ENCODE data around the gene ZBTB2. TPM values are rescaled to one million over a fixed set of nuclear protein-coding genes. Genes with fewer than 3 reads are reported as not detected.

Gene ZBTB2
- total and polyA plus RNA-seq, 5 donors: 4.6 to 7.0 (median 6.3) TPM

- intact Hi-C loops (cut with DNase I): loop anchor here in 1 of 4 donors (5.0 kb wide), 1 partner anchor 40 kb away; no protein-coding TSS in a partner anchor
- peaks cover 2% of the 10 kb centered on the region for H3K4me1 ChIP-seq (ENCODE audit: control insufficient read depth, insufficient read depth, low read length)
- DNase-seq (no peak), ATAC-seq (no peak)
- no peak overlapping the region for H3K27ac ChIP-seq (ENCODE audit: low read length)
- WGBS: 93% methylated on average over 1 of the region's 1 CpG
- no peak overlapping the region for H3K4me3 ChIP-seq (ENCODE audit: low read length)
- H3K27me3 ChIP-seq (ENCODE audit: control insufficient read depth, insufficient read depth): no peaks in the 10 kb centered on the region
- H3K9me3 ChIP-seq (ENCODE audit: control insufficient read depth, low read length): no peaks in the 10 kb centered on the region
Measured at GRCh38 chr6:151402228-151402627, 10.9 kb upstream of the ZBTB2 start.

GRCh38 chr6:151400473-151400872 is 9.1 kb upstream of the ZBTB2 start:
- Histone ChIP-seq H3K4me3 (ENCODE audit: low read length) (no peak overlapping the region), H3K27me3 (ENCODE audit: control insufficient read depth, insufficient read depth) (no peaks in the 10 kb centered on the region), H3K27ac (ENCODE audit: low read length) (no peak overlapping the region), H3K4me1 (ENCODE audit: control insufficient read depth, insufficient read depth, low read length) (peaks cover 2% of the 10 kb centered on the region), H3K9me3 (ENCODE audit: control insufficient read depth, low read length) (no peaks in the 10 kb centered on the region)
- intact Hi-C loops (cut with DNase I): loop anchor here in 1 of 4 donors (5.0 kb wide), 1 partner anchor 42 kb away; no protein-coding TSS in a partner anchor
- 68% methylated on average over 6 of the region's 6 CpGs for WGBS
- DNase-seq (no peak), ATAC-seq (no peak)

- ATAC-seq: no peak
- WGBS: 83% methylated on average over 3 of the region's 3 CpGs
- Histone ChIP-seq H3K4me3 (ENCODE audit: low read length) (no peak overlapping the region), H3K27ac (ENCODE audit: low read length) (no peak overlapping the region), H3K27me3 (ENCODE audit: control insufficient read depth, insufficient read depth) (no peaks in the 10 kb centered on the region), H3K4me1 (ENCODE audit: control insufficient read depth, insufficient read depth, low read length) (peaks cover 2% of the 10 kb centered on the region), H3K9me3 (ENCODE audit: control insufficient read depth, low read length) (no peaks in the 10 kb centered on the region)
- intact Hi-C loops (cut with DNase I): loop anchor here in 2 of 4 donors (5.0 to 10.0 kb wide), 2 partner anchors 43 to 55 kb away; partner anchors contain the start of gene RMND1 (in 1 of the 2)
- no peak for DNase-seq
Measured at GRCh38 chr6:151399679-151400078, 8.3 kb upstream of the ZBTB2 start.

GRCh38 chr6:151393410-151393809 is 2.1 kb upstream of the ZBTB2 start:
- Histone ChIP-seq H3K4me3 (ENCODE audit: low read length) (no peak overlapping the region), H3K27me3 (ENCODE audit: control insufficient read depth, insufficient read depth) (no peaks in the 10 kb centered on the region), H3K4me1 (ENCODE audit: control insufficient read depth, insufficient read depth, low read length) (peaks cover 3% of the 10 kb centered on the region), H3K27ac (ENCODE audit: low read length) (no peak overlapping the region), H3K9me3 (ENCODE audit: control insufficient read depth, low read length) (no peaks in the 10 kb centered on the region)
- DNase-seq: no peak
- 44% methylated on average over 4 of the region's 4 CpGs for WGBS
- intact Hi-C loops (cut with DNase I): loop anchor here in 1 of 4 donors (10.0 kb wide), 1 partner anchor 61 kb away; the partner anchor contains the start of gene RMND1
- ATAC-seq: no peak

- DNase-seq (no peak), ATAC-seq (no peak)
- no peak overlapping the region for H3K27ac ChIP-seq (ENCODE audit: low read length)
- intact Hi-C loops (cut with DNase I): loop anchor here in 1 of 4 donors (10.0 kb wide), 1 partner anchor 62 kb away; the partner anchor contains the start of gene RMND1
- H3K4me3 ChIP-seq (ENCODE audit: low read length): peak overlapping the region; percentile 83
- H3K4me1 ChIP-seq (ENCODE audit: control insufficient read depth, insufficient read depth, low read length): peaks cover 3% of the 10 kb centered on the region
- no peaks in the 10 kb centered on the region for H3K9me3 ChIP-seq (ENCODE audit: control insufficient read depth, low read length)
- 2% methylated on average over 3 of the region's 3 CpGs for WGBS
- H3K27me3 ChIP-seq (ENCODE audit: control insufficient read depth, insufficient read depth): no peaks in the 10 kb centered on the region
Measured at GRCh38 chr6:151392427-151392826, 1.1 kb upstream of the ZBTB2 start.

GRCh38 chr6:151390851-151391470 is 398 bp downstream of the ZBTB2 start:
- Histone ChIP-seq H3K4me3 (ENCODE audit: low read length) (peak overlapping the region; percentile 83), H3K27me3 (ENCODE audit: control insufficient read depth, insufficient read depth) (no peaks in the 10 kb centered on the region), H3K27ac (ENCODE audit: low read length) (peak overlapping the region; percentile 97), H3K9me3 (ENCODE audit: control insufficient read depth, low read length) (no peaks in the 10 kb centered on the region), H3K4me1 (ENCODE audit: control insufficient read depth, insufficient read depth, low read length) (peaks cover 3% of the 10 kb centered on the region)
- DNase-seq: peak; percentile 86 to 95 (median 89)
- peak; percentile 46 to 58 for ATAC-seq
- intact Hi-C loops (cut with DNase I): loop anchor here in 1 of 4 donors (10.0 kb wide), 1 partner anchor 64 kb away; the partner anchor contains the start of gene RMND1
- WGBS: under 1% methylated on average over 74 of the region's 78 CpGs

GRCh38 chr6:151390276-151390850 is 996 bp downstream of the ZBTB2 start:
- Histone ChIP-seq H3K4me1 (ENCODE audit: control insufficient read depth, insufficient read depth, low read length) (peaks cover 3% of the 10 kb centered on the region), H3K4me3 (ENCODE audit: low read length) (peak overlapping the region; percentile 83), H3K27me3 (ENCODE audit: control insufficient read depth, insufficient read depth) (no peaks in the 10 kb centered on the region), H3K9me3 (ENCODE audit: control insufficient read depth, low read length) (no peaks in the 10 kb centered on the region), H3K27ac (ENCODE audit: low read length) (peak overlapping the region; percentile 97)
- peak; percentile 94 to 95 for ATAC-seq
- DNase-seq: peak; percentile 98 to 99 (median 99)
- intact Hi-C loops (cut with DNase I): loop anchor here in 1 of 4 donors (10.0 kb wide), 1 partner anchor 64 kb away; the partner anchor contains the start of gene RMND1
- WGBS: under 1% methylated on average over 79 of the region's 79 CpGs

- H3K4me1 ChIP-seq (ENCODE audit: control insufficient read depth, insufficient read depth, low read length): peaks cover 3% of the 10 kb centered on the region
- ATAC-seq (peak; percentile 30 to 34), DNase-seq (peak; percentile 71 to 88 (median 83))
- peak overlapping the region; percentile 83 for H3K4me3 ChIP-seq (ENCODE audit: low read length)
- H3K9me3 ChIP-seq (ENCODE audit: control insufficient read depth, low read length): no peaks in the 10 kb centered on the region
- H3K27me3 ChIP-seq (ENCODE audit: control insufficient read depth, insufficient read depth): no peaks in the 10 kb centered on the region
- WGBS: 0% methylated on average over 54 of the region's 54 CpGs
- peak overlapping the region; percentile 81 for H3K27ac ChIP-seq (ENCODE audit: low read length)
- intact Hi-C loops (cut with DNase I): loop anchor here in 1 of 4 donors (10.0 kb wide), 1 partner anchor 65 kb away; the partner anchor contains the start of gene RMND1
Measured at GRCh38 chr6:151389618-151390275, 1.6 kb downstream of the ZBTB2 start.

- Histone ChIP-seq H3K27ac (ENCODE audit: low read length) (peak overlapping the region; percentile 82), H3K9me3 (ENCODE audit: control insufficient read depth, low read length) (no peaks in the 10 kb centered on the region), H3K4me3 (ENCODE audit: low read length) (peak overlapping the region; percentile 83), H3K4me1 (ENCODE audit: control insufficient read depth, insufficient read depth, low read length) (peaks cover 3% of the 10 kb centered on the region), H3K27me3 (ENCODE audit: control insufficient read depth, insufficient read depth) (no peaks in the 10 kb centered on the region)
- DNase-seq (no peak), ATAC-seq (peak in 1 of 2 donors; percentile 0)
- WGBS: 26% methylated on average over 12 of the region's 12 CpGs
- intact Hi-C loops (cut with DNase I): no loop called here
Measured at GRCh38 chr6:151388997-151389617, 2.3 kb downstream of the ZBTB2 start.

GRCh38 chr6:151388236-151388635 is 3.1 kb downstream of the ZBTB2 start:
- Histone ChIP-seq H3K27ac (ENCODE audit: low read length) (no peak overlapping the region), H3K9me3 (ENCODE audit: control insufficient read depth, low read length) (no peaks in the 10 kb centered on the region), H3K4me3 (ENCODE audit: low read length) (no peak overlapping the region), H3K27me3 (ENCODE audit: control insufficient read depth, insufficient read depth) (no peaks in the 10 kb centered on the region), H3K4me1 (ENCODE audit: control insufficient read depth, insufficient read depth, low read length) (peaks cover 3% of the 10 kb centered on the region)
- no peak for DNase-seq
- WGBS: 90% methylated on average over 2 of the region's 2 CpGs
- no peak for ATAC-seq
- intact Hi-C loops (cut with DNase I): no loop called here
